ENCODE results near the gene JOSD1. TPM values are rescaled to one million over a fixed set of nuclear protein-coding genes. Genes with fewer than 3 reads are reported as not detected.

JOSD1 gene
- total and polyA plus RNA-seq, 2 of the 4 experiments (the other 2 are of a cell fraction) = 30.2 to 35.8 TPM

- H3K14ac ChIP-seq (replicated peaks; ENCODE audit: low read depth, low read length) = no peak overlapping the region
- H3K4me2 ChIP-seq (ENCODE audit: low read depth, low read length) = no peak overlapping the region
- H3K27ac ChIP-seq (ENCODE audit: insufficient read depth, low read length) = no peak overlapping the region
- DNase-seq = no peak
- no TSS peak for BruUV-seq (replicated peaks)
- H4K5ac ChIP-seq (ENCODE audit: low read depth, low read length) = no peak overlapping the region
- ChIA-PET CTCF (no interaction called here), POLR2A (ENCODE audit: unreplicated experiment) (no interaction called here)
- dilution Hi-C loops (cut with HindIII; ENCODE audit: low sequenced_read_pairs, unreplicated experiment) = no loop called here
- H2BK15ac ChIP-seq (ENCODE audit: low read depth, low read length) = no peak overlapping the region
- no peak overlapping the region for H2AFZ ChIP-seq (replicated peaks; ENCODE audit: low read length, poor library complexity)
- ATAC-seq (ENCODE audit: low read depth) = no peak
- H3K27me3 ChIP-seq (ENCODE audit: control insufficient read depth, insufficient read depth, low read length) = no peaks in the 10 kb centered on the region
- H3K18ac ChIP-seq (ENCODE audit: low read depth, low read length) = no peak overlapping the region
- intact Hi-C loops (cut with micrococcal nuclease) = no loop called here
- WGBS, 2 experiments (ENCODE audit: extremely low coverage in 2 of 2, insufficient read length in 1 of 2) = 100% methylated on average over 6 of the region's 15 CpGs; no CpG with 5 or more reads in 1 of the 2 experiments
- no peak overlapping the region for H2BK120ac ChIP-seq (ENCODE audit: low read depth, low read length)
- H3K79me1 ChIP-seq (ENCODE audit: low read depth in 1 of 2, low read length in 2 of 2) = peaks cover 0 to 24% of the 10 kb centered on the region in 2 experiments; a peak in 2 of 4 replicates
- no peak overlapping the region for H3K4me3 ChIP-seq (ENCODE audit: insufficient read depth, low read depth, low read length)
- no peaks in the 10 kb centered on the region for H3K9me3 ChIP-seq (ENCODE audit: control insufficient read depth, insufficient read depth, low read length)
- no peak overlapping the region for H4K8ac ChIP-seq (ENCODE audit: low read depth in 2 of 2, low read length in 2 of 2)
- in situ Hi-C loops (cut with MboI; ENCODE audit: low sequenced_read_pairs) = no loop called here
- H3K4ac ChIP-seq (ENCODE audit: low read depth, low read length) = no peak overlapping the region
- H3K9me1 ChIP-seq (ENCODE audit: insufficient read depth, low read length) = no peaks in the 10 kb centered on the region
- no peak overlapping the region for H3K23ac ChIP-seq (ENCODE audit: low read depth, low read length)
- no peak overlapping the region for H4K91ac ChIP-seq (ENCODE audit: insufficient read depth, low read depth, low read length)
- no peak overlapping the region for H3K9ac ChIP-seq (ENCODE audit: low read depth, low read length)
- H2AK9ac ChIP-seq (replicated peaks; ENCODE audit: low read depth, low read length, poor library complexity) = no peak overlapping the region
- peaks cover 5% of the 10 kb centered on the region for H3K4me1 ChIP-seq (ENCODE audit: control insufficient read depth, insufficient read depth, low read length)
- H3K56ac ChIP-seq (ENCODE audit: extremely low read depth, insufficient read depth, low read length) = no peak overlapping the region
- peaks cover 18% of the 10 kb centered on the region for H4K20me1 ChIP-seq (ENCODE audit: insufficient read depth, low read length)
- H3K36me3 ChIP-seq (ENCODE audit: control insufficient read depth, insufficient read depth, low read length) = peaks cover 78% of the 10 kb centered on the region
- H2AK5ac ChIP-seq (ENCODE audit: low read depth, low read length) = no peak overlapping the region
- no peak for TF ChIP-seq CTCF (conservative IDR thresholded peaks at IDR 0.05; ENCODE audit: low read depth, low read length)
- no peak for TF ChIP-seq RCOR1 (IDR thresholded peaks at IDR 0.05; ENCODE audit: insufficient replicate concordance, low read length)
- no peak for TF ChIP-seq SMC3 (IDR thresholded peaks at IDR 0.05; ENCODE audit: low read depth, low read length)
- no peak for TF ChIP-seq BHLHE40 (IDR thresholded peaks at IDR 0.05; ENCODE audit: low read depth, low read length)
- TF ChIP-seq CEBPB (IDR thresholded peaks at IDR 0.05; ENCODE audit: low read depth, low read length) = no peak
- TF ChIP-seq CHD1 (IDR thresholded peaks at IDR 0.05; ENCODE audit: low read depth, low read length) = no peak
- no peak for TF ChIP-seq MAFK (IDR thresholded peaks at IDR 0.05; ENCODE audit: low read depth, low read length)
- TF ChIP-seq ELK1 (IDR thresholded peaks at IDR 0.05; ENCODE audit: borderline replicate concordance, low read depth, low read length) = no peak
- no peak for TF ChIP-seq FOS (IDR thresholded peaks at IDR 0.05; ENCODE audit: low read depth, low read length)
- no peak for TF ChIP-seq USF2 (IDR thresholded peaks at IDR 0.05; ENCODE audit: low read depth, low read length)
- no peak for TF ChIP-seq POLR2A (IDR thresholded peaks at IDR 0.05; ENCODE audit: low read depth, low read length)
- TF ChIP-seq MXI1 (IDR thresholded peaks at IDR 0.05; ENCODE audit: borderline replicate concordance, low read depth, low read length) = no peak
- no peak for TF ChIP-seq MAZ (IDR thresholded peaks at IDR 0.05; ENCODE audit: borderline replicate concordance, low read depth, low read length)
- no peak for TF ChIP-seq NFE2L2 (IDR thresholded peaks at IDR 0.05; ENCODE audit: low read depth, low read length)
- no peak for TF ChIP-seq RAD21 (IDR thresholded peaks at IDR 0.05; ENCODE audit: low read length)
- no peak overlapping the region for H2BK20ac ChIP-seq (ENCODE audit: low read depth, low read length)
- H2BK5ac ChIP-seq (ENCODE audit: low read depth, low read length, poor library complexity, severe bottlenecking) = no peak overlapping the region
These were observed 34.9 kb upstream of the JOSD1 start for GRCh38 chr22:38735465-38736256.

All from IMR-90 (cell line).